Measurements from ENCODE around the gene RNF157.

GRCh38 chr17:76241691-76242255 is 1.5 kb upstream of the RNF157 start:
- no peak for TF ChIP-seq CTCF (IDR thresholded peaks at IDR 0.05)
- no peak for TF ChIP-seq POLR2A (IDR thresholded peaks at IDR 0.05)
- no peak for TF ChIP-seq POLR2AphosphoS5 (IDR thresholded peaks at IDR 0.05)

Data from transverse colon (tissue), 4 donors.